Skin epidermis (tissue), 12 donors: Measurements from ENCODE around the gene HTR4.
"Not testable (repeated sequence)": the region's sequence is repeated elsewhere in the genome, so short reads cannot be mapped to it uniquely, and the experiment has no call there.

ENCODE experiments used
- H3K27ac ChIP-seq, 21 experiments: fragments of 200-600 bp; sonication (generic) in 11 of 21; one replicate each; pipeline ENCODE4 v1.5.0; 2020; ENCODE audit warnings: mild to moderate bottlenecking in 3 of 21, inconsistent platforms in 2 of 21, moderate library complexity in 2 of 21
- H3K4me3 ChIP-seq, 7 experiments: fragments of 200-600 bp; sonication (generic) in 2 of 7; one replicate each; pipeline ENCODE4 v1.5.0; 2020; ENCODE audit warnings: inconsistent platforms in 2 of 7, mild to moderate bottlenecking in 2 of 7, moderate library complexity in 1 of 7

Gene HTR4

GRCh38 chr5:148653836-148654781 is at the start of gene HTR4:
HTR4 (minus strand) TSS chr5:148654527; CDS start chr5:148637014, 17,513 bp downstream.
- H3K4me3 ChIP-seq: no peak within 1 kb of the TSS
- H3K27ac ChIP-seq: no peak within 1 kb of the TSS

- no peak overlapping the region for H3K27ac ChIP-seq
- H3K4me3 ChIP-seq: no peak overlapping the region
Observed at GRCh38 chr5:148702019-148702596, 47.8 kb upstream of the HTR4 start.

GRCh38 chr5:148699028-148699427 is 44.7 kb upstream of the HTR4 start:
- no peak overlapping the region for H3K27ac ChIP-seq
- no peak overlapping the region for H3K4me3 ChIP-seq

- H3K27ac ChIP-seq: no peak overlapping the region
- H3K4me3 ChIP-seq: no peak overlapping the region
Observed at GRCh38 chr5:148697809-148698196, 43.5 kb upstream of the HTR4 start.

GRCh38 chr5:148697180-148697808 is 43.0 kb upstream of the HTR4 start:
- Histone ChIP-seq H3K27ac (peak overlapping the region in 1 of 21 experiments; percentile 8), H3K4me3 (no peak overlapping the region)

GRCh38 chr5:148696187-148697036 is 42.1 kb upstream of the HTR4 start:
- H3K4me3 ChIP-seq: no peak overlapping the region
- no peak overlapping the region for H3K27ac ChIP-seq

GRCh38 chr5:148690945-148691344 is 36.6 kb upstream of the HTR4 start:
- no peak overlapping the region for H3K4me3 ChIP-seq
- H3K27ac ChIP-seq: no peak overlapping the region

GRCh38 chr5:148688787-148689186 is 34.5 kb upstream of the HTR4 start:
- Histone ChIP-seq H3K4me3 (no peak overlapping the region), H3K27ac (no peak overlapping the region)

- Histone ChIP-seq H3K4me3 (no peak overlapping the region), H3K27ac (no peak overlapping the region)
Observed at GRCh38 chr5:148687871-148688270, 33.5 kb upstream of the HTR4 start.

GRCh38 chr5:148687427-148687826 is 33.1 kb upstream of the HTR4 start:
- Histone ChIP-seq H3K4me3 (no peak overlapping the region), H3K27ac (no peak overlapping the region)

GRCh38 chr5:148686660-148687059 is 32.3 kb upstream of the HTR4 start:
- no peak overlapping the region for H3K27ac ChIP-seq
- H3K4me3 ChIP-seq: no peak overlapping the region

- Histone ChIP-seq H3K27ac (no peak overlapping the region), H3K4me3 (no peak overlapping the region)
Observed at GRCh38 chr5:148685520-148686134, 31.3 kb upstream of the HTR4 start.

GRCh38 chr5:148684528-148684927 is 30.2 kb upstream of the HTR4 start:
- Histone ChIP-seq H3K27ac (no peak overlapping the region), H3K4me3 (no peak overlapping the region)

GRCh38 chr5:148683651-148684050 is 29.3 kb upstream of the HTR4 start:
- Histone ChIP-seq H3K4me3 (no peak overlapping the region), H3K27ac (no peak overlapping the region)

- no peak overlapping the region for H3K4me3 ChIP-seq
- H3K27ac ChIP-seq: no peak overlapping the region
Observed at GRCh38 chr5:148682058-148683026, 28.0 kb upstream of the HTR4 start.

- H3K27ac ChIP-seq: no peak overlapping the region
- H3K4me3 ChIP-seq: no peak overlapping the region
Observed at GRCh38 chr5:148681157-148682057, 27.1 kb upstream of the HTR4 start.

- not testable (repeated sequence) for H3K4me3 ChIP-seq
Observed at GRCh38 chr5:148673704-148674103, 19.4 kb upstream of the HTR4 start.

More at GRCh38 chr5:148673704-148674103, 19.4 kb upstream of the HTR4 start:
- not testable (repeated sequence) for H3K27ac ChIP-seq
